Measurements from ENCODE around the gene CCBE1.
"Not testable (repeated sequence)": the region's sequence is repeated elsewhere in the genome, so short reads cannot be mapped to it uniquely, and the experiment has no call there.

The CCBE1 gene

GRCh38 chr18:59655676-59656075 is 41.5 kb downstream of the CCBE1 start:
- no peak for DNase-seq (ENCODE audit: low read depth)

DNA sequence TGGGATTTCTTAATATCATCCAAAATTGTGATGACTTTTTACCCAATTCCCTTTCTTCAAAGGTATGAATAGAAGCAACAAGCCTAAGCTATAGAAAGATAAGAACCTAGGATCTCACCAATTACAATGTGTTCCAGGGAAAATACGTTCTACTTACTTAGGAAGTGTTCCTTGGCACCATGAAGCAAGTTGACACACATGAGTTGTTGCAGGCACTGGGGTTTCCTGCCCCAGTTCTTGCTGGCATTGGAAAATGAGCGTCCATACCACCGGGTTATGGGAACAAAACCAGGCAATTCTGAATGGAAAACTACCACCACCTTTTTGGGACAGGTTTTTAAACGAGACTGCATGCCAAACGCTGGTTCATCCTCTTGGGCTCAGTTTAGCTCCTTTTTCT is 46.2 kb downstream of the CCBE1 start:
- DNase-seq (ENCODE audit: low read depth) = no peak

DNA sequence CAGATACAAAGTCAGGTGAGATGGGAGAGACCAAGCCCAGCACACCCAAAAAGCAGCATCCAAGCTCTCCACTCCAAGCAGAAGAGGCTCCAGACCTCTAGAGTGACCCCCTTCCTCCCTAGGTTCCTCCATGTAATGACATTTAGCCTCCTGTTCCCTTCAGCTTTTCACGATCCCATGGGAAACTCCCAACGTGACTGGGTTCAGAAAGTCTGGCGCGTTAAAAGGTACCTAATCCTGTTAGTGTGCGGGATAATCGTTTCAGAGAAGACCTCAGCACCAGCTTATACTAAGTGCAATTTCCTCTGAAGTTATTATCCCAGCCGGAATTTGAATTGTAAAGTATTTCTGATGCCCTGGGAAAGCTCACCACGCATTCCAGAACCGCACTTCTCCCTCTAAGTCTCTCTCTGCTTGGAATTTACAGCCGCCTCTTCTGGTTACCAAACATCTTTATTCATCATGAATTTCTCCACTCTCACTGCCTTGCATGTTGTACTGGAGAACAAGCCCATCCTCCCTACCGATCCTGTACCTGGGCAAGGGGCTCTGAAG is 46.9 kb downstream of the CCBE1 start:
- no peak for DNase-seq (ENCODE audit: low read depth)

DNA sequence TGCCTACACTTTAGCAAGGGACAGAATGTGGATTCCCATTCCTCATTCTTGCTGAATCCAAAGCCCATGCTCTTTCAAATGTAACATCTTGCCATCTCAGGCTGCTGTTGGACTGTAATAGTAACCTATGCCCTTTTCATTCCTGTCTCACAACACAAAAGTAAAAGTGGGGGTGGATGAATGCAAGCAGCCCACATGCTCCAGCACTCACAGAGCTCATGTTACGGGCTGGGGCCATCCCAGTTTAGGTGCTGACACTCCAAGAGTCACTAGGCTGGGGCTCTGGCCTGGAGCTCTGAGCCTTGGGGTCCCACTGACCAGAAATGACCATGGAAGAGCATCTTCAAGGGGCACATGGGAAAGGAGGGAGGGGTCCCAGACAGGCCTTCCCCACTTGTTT is 47.6 kb downstream of the CCBE1 start:
- no peak for DNase-seq (ENCODE audit: low read depth)

- DNase-seq (ENCODE audit: low read depth) = not testable (repeated sequence)
Measured at GRCh38 chr18:59648469-59648868, 48.8 kb downstream of the CCBE1 start.

GRCh38 chr18:59646963-59647307 is 50.3 kb downstream of the CCBE1 start:
- DNase-seq (ENCODE audit: low read depth) = no peak

DNA sequence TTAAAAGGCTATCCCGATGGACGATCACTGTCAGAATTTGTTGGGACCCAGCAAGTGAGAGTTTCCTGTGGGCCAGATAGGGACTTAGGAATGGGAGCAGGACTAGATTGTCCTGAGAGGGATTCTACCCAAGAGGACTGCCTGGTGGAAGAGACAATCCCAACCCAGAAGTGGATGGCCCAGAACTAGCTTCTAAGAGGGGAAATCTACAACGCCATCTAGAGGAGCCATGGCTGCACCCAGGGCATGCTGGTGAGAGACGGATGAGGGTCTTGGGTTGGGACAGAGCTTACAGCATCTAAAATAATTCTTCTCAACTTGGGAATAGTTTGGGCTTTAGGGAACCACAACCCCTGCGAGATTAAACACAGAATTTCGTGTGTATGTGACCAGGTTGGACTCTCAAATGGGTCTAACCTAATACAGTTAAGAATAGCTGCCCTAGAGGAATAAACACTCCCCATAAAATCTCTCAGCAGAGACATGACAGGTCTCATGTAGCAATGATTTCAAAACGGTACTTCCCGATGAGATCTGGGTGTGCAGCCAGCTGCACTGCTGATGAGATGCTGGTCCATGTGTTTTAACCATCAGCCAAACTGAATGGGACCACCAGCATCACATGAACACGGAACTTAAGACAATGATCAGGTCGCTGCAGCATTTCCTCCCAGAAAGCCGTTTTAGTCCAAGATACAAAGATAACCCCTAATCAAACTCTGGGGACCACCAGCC is 50.8 kb downstream of the CCBE1 start:
- DNase-seq (ENCODE audit: low read depth) = no peak

DNA sequence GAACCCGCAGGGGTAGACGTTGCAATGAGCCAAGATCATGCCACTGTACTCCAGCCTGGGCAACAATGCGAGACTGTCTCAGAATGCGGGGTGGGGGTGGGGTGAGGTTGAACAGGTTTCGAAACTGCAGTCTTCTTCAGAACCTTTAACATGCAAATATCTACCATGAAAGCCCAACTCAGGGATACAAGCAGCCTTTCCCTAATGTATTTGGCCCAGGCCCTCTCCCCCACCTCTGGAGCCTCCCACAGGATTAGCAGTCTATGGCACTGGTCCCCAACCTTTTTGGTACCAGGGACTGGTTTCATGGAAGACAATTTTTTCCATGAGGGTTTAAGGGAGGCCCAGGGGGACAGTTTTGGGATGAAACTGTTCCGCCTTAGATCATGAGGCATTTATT is 53.5 kb downstream of the CCBE1 start:
- DNase-seq (ENCODE audit: low read depth) = no peak

- no peak for DNase-seq (ENCODE audit: low read depth)
Measured at GRCh38 chr18:59640721-59641120, 56.5 kb downstream of the CCBE1 start.

DNA sequence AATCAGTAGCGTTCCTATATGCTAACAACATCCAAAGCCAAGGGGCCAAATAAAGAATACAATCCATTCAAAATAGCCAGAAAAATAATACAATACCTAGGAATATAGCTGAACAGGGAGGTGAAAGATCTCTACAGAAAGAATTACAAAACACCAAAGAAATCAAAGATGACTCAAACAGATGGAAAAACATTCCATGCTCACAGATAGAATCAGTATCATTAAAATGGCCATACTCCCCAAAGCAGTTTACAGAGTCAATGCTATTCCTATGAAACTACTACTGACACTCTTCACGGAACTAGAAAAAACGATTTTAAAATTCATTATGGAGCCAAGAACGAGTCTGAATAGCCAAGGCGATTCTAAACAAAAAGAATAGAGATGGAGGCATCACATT is 57.4 kb downstream of the CCBE1 start:
- DNase-seq (ENCODE audit: low read depth) = peak; percentile 47

- DNase-seq (ENCODE audit: low read depth) = peak; percentile 67
Measured at GRCh38 chr18:59639136-59639535, 58.1 kb downstream of the CCBE1 start.

DNA sequence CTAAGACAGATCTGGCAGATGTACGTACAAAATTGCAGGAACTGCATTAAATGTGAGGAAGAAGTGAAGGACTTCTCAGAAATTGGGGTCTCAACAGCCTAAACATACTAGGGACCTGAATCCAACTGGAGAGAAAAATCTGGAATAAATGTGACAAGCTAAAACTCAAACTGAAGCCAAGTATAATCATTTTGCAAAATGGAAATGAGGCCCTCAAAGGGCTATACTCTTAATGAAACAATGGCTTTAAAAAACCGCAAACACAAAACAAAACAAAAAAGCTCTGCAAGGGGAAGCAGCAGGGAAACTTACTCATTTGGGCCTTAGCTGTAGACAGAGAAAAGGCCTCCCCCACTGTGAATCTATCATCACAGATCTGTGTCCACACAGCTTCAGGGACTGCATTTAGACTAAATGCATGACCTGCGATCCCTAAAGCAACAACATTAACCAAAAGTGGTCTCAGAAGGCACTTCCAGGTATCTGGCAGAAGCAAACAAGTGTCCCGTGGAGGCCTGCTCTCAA is 63.2 kb downstream of the CCBE1 start:
- DNase-seq (ENCODE audit: low read depth) = no peak

GRCh38 chr18:59633317-59633716 is 63.9 kb downstream of the CCBE1 start:
- DNase-seq (ENCODE audit: low read depth) = no peak

DNA sequence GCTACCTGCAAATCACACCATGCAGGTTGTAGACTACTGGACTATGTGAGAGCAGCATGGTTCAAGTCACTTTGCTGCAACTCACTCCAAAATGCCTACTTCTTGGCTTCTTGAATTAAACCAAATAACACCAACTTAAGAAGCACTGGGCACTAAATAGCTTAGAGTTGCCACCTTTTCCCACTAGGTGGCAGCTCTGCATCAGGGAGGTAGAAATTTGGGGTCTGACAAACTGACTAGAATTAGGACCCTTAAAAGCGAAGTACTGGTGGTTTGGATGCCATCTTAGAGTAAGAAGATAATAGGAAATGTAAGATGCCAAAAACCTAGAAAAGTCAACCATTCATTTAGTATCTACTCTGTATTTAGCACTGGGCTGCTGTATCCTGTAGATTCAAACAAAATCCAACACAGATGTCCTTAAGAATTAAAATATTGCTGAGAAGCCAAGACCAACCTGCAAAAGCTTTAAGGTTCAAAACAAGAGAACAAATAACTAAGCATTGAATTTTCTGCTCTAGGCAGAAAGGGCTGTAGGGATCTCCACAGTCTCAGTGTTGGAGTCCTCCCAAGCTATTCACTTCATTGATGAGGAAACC is 65.5 kb downstream of the CCBE1 start:
- DNase-seq (ENCODE audit: low read depth) = peak; percentile 62

- no peak for DNase-seq (ENCODE audit: low read depth)
Measured at GRCh38 chr18:59629894-59630293, 67.3 kb downstream of the CCBE1 start.

- no peak for DNase-seq (ENCODE audit: low read depth)
Measured at GRCh38 chr18:59628995-59629394, 68.2 kb downstream of the CCBE1 start.

DNA sequence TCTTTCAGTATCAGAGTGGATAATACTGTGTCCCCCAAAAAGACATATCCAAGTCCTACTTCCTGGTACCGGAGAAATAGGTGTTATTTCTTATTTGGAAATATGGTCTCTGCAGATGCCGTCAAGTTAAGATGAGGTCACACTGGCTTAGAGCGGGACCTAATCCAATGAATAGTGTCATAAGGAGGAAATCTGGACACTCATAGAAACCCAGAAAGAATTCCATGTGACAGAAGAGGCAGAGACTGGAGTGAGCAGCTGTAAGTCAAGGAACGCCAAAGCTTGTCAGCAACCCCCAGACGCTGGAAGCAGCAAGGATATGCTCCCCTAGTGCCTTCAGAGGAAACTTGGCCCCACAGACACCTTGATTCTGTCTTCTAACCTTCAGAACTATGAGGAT is 69.8 kb downstream of the CCBE1 start:
- no peak for DNase-seq (ENCODE audit: low read depth)

- DNase-seq (ENCODE audit: low read depth) = no peak
Measured at GRCh38 chr18:59624369-59624765, 72.9 kb downstream of the CCBE1 start.

DNA sequence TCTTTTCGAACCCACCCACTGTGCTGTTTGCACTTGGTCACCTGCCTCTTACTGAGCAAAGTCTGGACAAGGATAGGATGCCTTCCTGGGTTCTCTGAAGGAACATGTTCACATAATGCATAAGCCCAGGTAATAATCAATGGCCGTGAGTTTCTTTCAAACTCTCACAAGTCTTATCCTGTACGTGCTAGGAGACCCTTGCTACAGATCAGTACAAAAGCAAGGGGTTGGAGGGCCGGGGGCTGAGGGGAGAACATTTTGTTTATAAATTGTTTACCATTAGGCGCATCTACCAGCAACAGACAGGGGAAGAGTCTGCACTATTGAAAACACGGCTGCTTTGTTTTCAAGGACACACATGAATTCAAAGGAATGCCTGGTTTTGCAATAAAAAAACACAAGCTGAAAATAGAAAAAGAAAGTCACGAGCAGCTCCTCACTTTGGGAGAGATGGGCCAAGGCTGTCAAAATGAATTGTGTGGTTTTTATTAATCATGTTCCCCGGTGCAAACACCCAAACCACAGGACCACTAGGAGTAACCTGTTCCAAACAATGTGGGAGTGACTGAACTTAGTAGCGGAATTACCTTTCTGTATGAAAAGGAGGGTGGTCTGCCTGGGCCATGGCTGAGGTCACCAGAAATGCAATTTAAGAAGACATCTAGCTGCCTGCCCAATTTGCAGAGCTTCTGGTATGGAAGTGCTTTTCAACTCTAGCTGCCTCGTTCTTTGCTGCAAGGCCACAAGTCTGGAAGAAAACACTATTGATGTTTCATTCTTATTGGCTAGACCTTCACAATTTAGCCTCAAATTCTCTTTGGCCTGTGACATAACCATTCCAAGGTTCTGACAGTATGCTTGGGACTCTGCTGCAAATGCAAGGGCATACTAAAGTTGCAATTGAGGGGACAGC is 73.5 kb downstream of the CCBE1 start:
- DNase-seq (ENCODE audit: low read depth) = peak; percentile 39

GRCh38 chr18:59621027-59621426 is 76.2 kb downstream of the CCBE1 start:
- DNase-seq (ENCODE audit: low read depth) = peak; percentile 75

- DNase-seq (ENCODE audit: low read depth) = peak; percentile 32
Measured at GRCh38 chr18:59620381-59620780, 76.8 kb downstream of the CCBE1 start.

- no peak for DNase-seq (ENCODE audit: low read depth)
Measured at GRCh38 chr18:59619816-59620215, 77.4 kb downstream of the CCBE1 start.
